Kidney (tissue), 14 donors: ENCODE measurements around the gene RBM39. TPM values are rescaled to one million over a fixed set of nuclear protein-coding genes. Genes with fewer than 3 reads are reported as not detected.

Experiments
- DNase-seq, 5 donors: peaks; one replicate each; pipeline ENCODE4 v3.0.0-alpha.2; 2013 to 2020
- FAIRE-seq: peaks from 2 replicates; lab custom pipeline; 2012; peaks lifted over from hg19 to GRCh38; lab: Jason Lieb, UNC
- H3K27ac ChIP-seq, 2 donors: one replicate each; pipeline ENCODE4 v1.7.0; 2013; ENCODE audit warnings: low read depth in 2 of 2, low read length in 2 of 2, inconsistent platforms in 1 of 2
- H3K27me3 ChIP-seq: one replicate; pipeline ENCODE4 v1.7.1; 2013; ENCODE audit warnings: low read length, inconsistent platforms; ENCODE audit not compliant: control insufficient read depth, insufficient read depth
- H3K36me3 ChIP-seq, 3 donors: one replicate each; pipeline versions ENCODE4 v1.7.0 to v1.7.1; 2013; ENCODE audit warnings: low read length in 3 of 3, control low read depth in 1 of 3, inconsistent platforms in 1 of 3; ENCODE audit not compliant: insufficient read depth in 3 of 3, control insufficient read depth in 2 of 3
- H3K4me1 ChIP-seq, 3 donors: one replicate each; pipeline versions ENCODE4 v1.7.0 to v1.7.1; 2013; ENCODE audit warnings: low read length in 3 of 3, inconsistent platforms in 1 of 3, low read depth in 1 of 3; ENCODE audit not compliant: control insufficient read depth in 2 of 3, insufficient read depth in 2 of 3
- H3K4me3 ChIP-seq, 3 donors: one replicate each; pipeline versions ENCODE4 v1.7.0 to v1.8.1; 2013; ENCODE audit warnings: low read length in 3 of 3, control low read depth in 1 of 3, inconsistent platforms in 1 of 3
- H3K9ac ChIP-seq, 3 donors: one replicate each; pipeline versions ENCODE4 v1.7.0 to v1.7.1; 2013; ENCODE audit warnings: low read length in 3 of 3, control low read depth in 1 of 3, inconsistent platforms in 1 of 3
- H3K9me3 ChIP-seq, 3 donors: one replicate each; pipeline versions ENCODE4 v1.7.0 to v1.7.1; 2013; ENCODE audit warnings: low read length in 3 of 3, control low read depth in 1 of 3, inconsistent platforms in 1 of 3; ENCODE audit not compliant: control insufficient read depth in 2 of 3, insufficient read depth in 1 of 3
- intact Hi-C: fragments of 100-400 bp; cut with DNase I; formaldehyde crosslinking; loops from one replicate; pipeline ENCODE4 v1.11.1; 2022
- polyA plus RNA-seq: library from polyadenylated mRNA; stranded (reverse); fragments of 350-450 nt; fragmentation: Illumina TruSeq; extraction: RNeasy Lipid Tissue Mini Kit (QIAGEN cat#74804); gene quantifications from one replicate; pipeline ENCODE4 v1.2.3, GENCODE V29; 2014; ENCODE audit warnings: low read depth, low replicate concordance; ENCODE audit not compliant: insufficient read depth
- total RNA-seq: library from RNA; stranded (reverse); fragmentation: NEBNext Ultra II Directional; extraction: Animal tissue kit (Norgen Biotek cat#: 25700); gene quantifications from one replicate; pipeline ENCODE4 v1.2.1, GENCODE V29; 2021
- TF ChIP-seq, protein P1 (sequence below): IDR thresholded peaks from 3 replicates; pipeline ENCODE4 v1.5.1; 2012; ENCODE audit warnings: mild to moderate bottlenecking, moderate library complexity, borderline replicate concordance; ENCODE audit not compliant: insufficient read depth; ENCODE audit errors: extremely low read depth
- donor health status: control.
- donor health status: control.
- donor health status: control.
- donor health status: control.
- donor health status: control.
- donor health status: DM: yes; HTN: yes; CAD: no.
- donor health status: Normal renal cell carcinoma (clear cell type).

The RBM39 gene
- total and polyA plus RNA-seq, 2 donors from 2014 or later: 148 to 304 TPM

DNA sequence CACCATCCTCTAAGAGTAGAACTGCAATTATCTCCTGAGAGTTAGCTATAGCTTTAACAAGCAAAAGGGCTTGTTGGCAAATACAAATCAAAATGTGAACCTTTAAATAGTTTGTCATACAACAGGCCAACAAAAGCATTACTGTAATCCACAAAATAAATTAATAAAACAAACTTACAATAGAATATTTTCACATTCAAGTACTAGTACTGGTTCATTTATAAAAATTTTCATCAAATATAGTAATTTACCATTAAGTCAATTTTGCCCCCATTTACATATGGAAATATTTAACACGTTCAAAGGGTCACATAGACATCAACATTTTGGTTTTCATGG lies 9.4 kb downstream of the RBM39 start:
- Histone ChIP-seq H3K4me3 (no peak overlapping the region), H3K4me1 (peaks cover 0 to 10% (median 6%) of the 10 kb centered on the region in 3 donors), H3K27ac (no peak overlapping the region), H3K36me3 (peaks cover 17 to 78% (median 28%) of the 10 kb centered on the region in 3 donors), H3K9ac (no peak overlapping the region), H3K9me3 (no peaks in the 10 kb centered on the region), H3K27me3 (no peaks in the 10 kb centered on the region)
- DNase-seq (no peak), FAIRE-seq (no peak)
- TF ChIP-seq, protein P1, sequence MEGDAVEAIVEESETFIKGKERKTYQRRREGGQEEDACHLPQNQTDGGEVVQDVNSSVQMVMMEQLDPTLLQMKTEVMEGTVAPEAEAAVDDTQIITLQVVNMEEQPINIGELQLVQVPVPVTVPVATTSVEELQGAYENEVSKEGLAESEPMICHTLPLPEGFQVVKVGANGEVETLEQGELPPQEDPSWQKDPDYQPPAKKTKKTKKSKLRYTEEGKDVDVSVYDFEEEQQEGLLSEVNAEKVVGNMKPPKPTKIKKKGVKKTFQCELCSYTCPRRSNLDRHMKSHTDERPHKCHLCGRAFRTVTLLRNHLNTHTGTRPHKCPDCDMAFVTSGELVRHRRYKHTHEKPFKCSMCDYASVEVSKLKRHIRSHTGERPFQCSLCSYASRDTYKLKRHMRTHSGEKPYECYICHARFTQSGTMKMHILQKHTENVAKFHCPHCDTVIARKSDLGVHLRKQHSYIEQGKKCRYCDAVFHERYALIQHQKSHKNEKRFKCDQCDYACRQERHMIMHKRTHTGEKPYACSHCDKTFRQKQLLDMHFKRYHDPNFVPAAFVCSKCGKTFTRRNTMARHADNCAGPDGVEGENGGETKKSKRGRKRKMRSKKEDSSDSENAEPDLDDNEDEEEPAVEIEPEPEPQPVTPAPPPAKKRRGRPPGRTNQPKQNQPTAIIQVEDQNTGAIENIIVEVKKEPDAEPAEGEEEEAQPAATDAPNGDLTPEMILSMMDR: no peak
- intact Hi-C loops: no loop called here

DNA sequence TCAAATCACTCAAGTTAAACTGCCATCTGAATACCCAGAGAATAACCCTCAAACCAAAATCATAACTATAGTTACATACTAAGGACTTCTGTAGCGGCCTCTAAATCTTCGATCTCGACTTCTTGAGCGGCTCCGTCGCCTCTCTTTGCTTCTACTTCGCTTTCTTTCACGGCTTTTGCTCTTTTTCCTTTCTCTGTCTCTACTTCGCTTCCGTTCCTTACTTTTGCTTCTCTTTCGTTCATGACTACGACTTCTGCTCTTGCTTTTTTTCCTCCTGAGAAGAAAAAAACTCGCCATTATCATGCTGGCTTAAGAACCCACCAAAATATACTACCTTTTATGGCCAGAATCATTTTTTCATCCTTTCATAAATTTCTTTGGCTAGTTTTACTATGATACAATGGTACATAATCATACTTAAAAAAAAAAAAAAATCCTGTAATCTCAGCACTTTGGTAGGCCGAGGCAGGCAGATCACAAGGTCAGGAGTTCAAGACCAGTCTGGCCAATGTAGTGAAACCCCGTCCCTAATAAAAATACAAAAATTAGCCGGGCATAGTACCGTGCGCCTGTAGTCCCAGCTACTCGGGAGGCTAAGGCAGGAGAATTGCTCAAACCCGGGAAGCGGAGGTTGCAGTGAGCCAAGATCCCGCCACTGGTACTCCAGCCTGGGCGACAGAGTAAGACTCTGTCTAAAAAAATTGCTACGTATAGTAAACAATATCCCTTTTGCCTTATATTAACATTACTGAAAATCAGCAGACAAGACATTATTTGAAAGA lies 10.0 kb downstream of the RBM39 start:
- no peak overlapping the region for H3K27ac ChIP-seq
- peaks cover 0 to 10% (median 6%) of the 10 kb centered on the region in 3 donors for H3K4me1 ChIP-seq
- TF ChIP-seq, protein P1: no peak
- FAIRE-seq: no peak
- no peaks in the 10 kb centered on the region for H3K9me3 ChIP-seq
- H3K27me3 ChIP-seq: no peaks in the 10 kb centered on the region
- DNase-seq: no peak
- H3K4me3 ChIP-seq: no peak overlapping the region
- intact Hi-C loops: no loop called here
- H3K36me3 ChIP-seq: peaks cover 17 to 81% (median 28%) of the 10 kb centered on the region in 3 donors
- H3K9ac ChIP-seq: no peak overlapping the region

DNA sequence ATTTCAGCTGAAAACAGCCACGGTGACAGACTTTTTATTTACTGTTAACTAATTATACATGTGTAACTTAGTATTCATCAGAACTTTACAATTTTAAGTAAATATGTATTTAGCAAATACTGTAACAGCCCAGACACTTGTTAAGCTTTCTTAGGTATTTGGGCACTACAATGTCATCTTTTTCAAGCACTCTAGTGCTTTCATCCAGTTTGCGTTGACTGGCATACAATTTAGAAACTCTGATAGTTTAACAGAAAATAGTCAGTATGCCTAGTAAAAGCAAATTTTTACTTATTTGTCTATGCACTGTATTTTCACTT lies 10.6 kb downstream of the RBM39 start:
- Histone ChIP-seq H3K4me1 (peaks cover 0 to 10% (median 5%) of the 10 kb centered on the region in 3 donors), H3K36me3 (peaks cover 22 to 84% (median 34%) of the 10 kb centered on the region in 3 donors), H3K9me3 (no peaks in the 10 kb centered on the region), H3K27ac (no peak overlapping the region), H3K9ac (no peak overlapping the region), H3K4me3 (no peak overlapping the region), H3K27me3 (no peaks in the 10 kb centered on the region)
- TF ChIP-seq, protein P1: no peak
- intact Hi-C loops: no loop called here
- FAIRE-seq (no peak), DNase-seq (no peak)
